Mesendoderm (in vitro differentiated cells): ENCODE data around the gene EPDR1.

ENCODE experiments used
- DNase-seq: peaks from one replicate; pipeline ENCODE4 v3.0.0; 2013
- H2AK5ac ChIP-seq: 2 replicates; pipeline ENCODE4 v1.6.1; 2013; ENCODE audit warnings: low read length, inconsistent platforms
- H2BK120ac ChIP-seq: 2 replicates; pipeline ENCODE4 v1.6.1; 2013; ENCODE audit warnings: low read depth, mild to moderate bottlenecking, low read length, moderate library complexity, mixed read lengths
- H2BK15ac ChIP-seq: replicated peaks from 2 replicates; pipeline ENCODE4 v1.6.1; 2013; ENCODE audit warnings: low read depth, mild to moderate bottlenecking, moderate library complexity
- H2BK5ac ChIP-seq: 2 replicates; pipeline ENCODE4 v1.6.1; 2013; ENCODE audit warnings: low read length, inconsistent platforms
- H3K18ac ChIP-seq: 2 replicates; pipeline ENCODE4 v1.6.1; 2013; ENCODE audit warnings: mild to moderate bottlenecking, low read length, mixed read lengths
- H3K23ac ChIP-seq: one replicate; pipeline ENCODE4 v1.6.1; 2013; ENCODE audit warnings: low read length
- H3K27ac ChIP-seq: 2 replicates; pipeline ENCODE4 v1.5.1; 2013; ENCODE audit warnings: low read depth, mild to moderate bottlenecking, inconsistent platforms, low read length, moderate library complexity
- H3K27me3 ChIP-seq: 2 replicates; pipeline ENCODE4 v1.6.1; 2013; ENCODE audit warnings: low read length, control low read depth, mild to moderate bottlenecking, inconsistent platforms; ENCODE audit not compliant: insufficient read depth, poor library complexity
- H3K36me3 ChIP-seq: 2 replicates; pipeline ENCODE4 v1.6.1; 2013; ENCODE audit warnings: low read length, inconsistent platforms; ENCODE audit not compliant: control insufficient read depth, insufficient read depth
- H3K4ac ChIP-seq: one replicate; pipeline ENCODE4 v1.6.1; 2013; ENCODE audit warnings: low read depth, mild to moderate bottlenecking, low read length, moderate library complexity
- H3K4me1 ChIP-seq: 2 replicates; pipeline ENCODE4 v1.6.1; 2013; ENCODE audit warnings: low read depth, low read length, inconsistent platforms; ENCODE audit not compliant: control insufficient read depth
- H3K4me2 ChIP-seq: 2 replicates; pipeline ENCODE4 v1.6.1; 2013; ENCODE audit warnings: low read length
- H3K4me3 ChIP-seq: 2 replicates; pipeline ENCODE4 v1.5.1; 2013; ENCODE audit warnings: mild to moderate bottlenecking, low read length
- H3K56ac ChIP-seq: one replicate; pipeline ENCODE4 v1.6.1; 2013; ENCODE audit warnings: low read length
- H3K79me1 ChIP-seq: 2 replicates; pipeline ENCODE4 v1.6.1; 2013; ENCODE audit warnings: low read length, inconsistent platforms
- H3K79me2 ChIP-seq: 2 replicates; pipeline ENCODE4 v1.6.1; 2013; ENCODE audit warnings: mild to moderate bottlenecking, low read length; ENCODE audit not compliant: control insufficient read depth, insufficient read depth
- H3K9ac ChIP-seq: 2 replicates; pipeline ENCODE4 v1.6.1; 2013; ENCODE audit warnings: low read length, inconsistent platforms
- H4K5ac ChIP-seq: one replicate; pipeline ENCODE4 v1.6.1; 2013; ENCODE audit warnings: low read length
- H4K8ac ChIP-seq: one replicate; pipeline ENCODE4 v1.6.1; 2013; ENCODE audit warnings: low read depth, mild to moderate bottlenecking, control low read depth, low read length, moderate library complexity
- WGBS: extraction: QIAGEN DNeasy Blood & Tissue Kit; methylation state at CpG from one replicate; pipeline ENCODE4 v1.1.7; 2013; ENCODE audit warnings: low lambda C conversion rate, missing lambda C conversion rate; ENCODE audit not compliant: insufficient coverage; ENCODE audit errors: extremely low coverage; 5-methylcytosine and 5-hydroxymethylcytosine counted together

Gene EPDR1

GRCh38 chr7:37973915-37974314 is 53.5 kb downstream of the EPDR1 start:
- no peak overlapping the region for H3K23ac ChIP-seq
- H2BK120ac ChIP-seq, result no peak overlapping the region
- no peaks in the 10 kb centered on the region for H3K36me3 ChIP-seq
- H3K79me1 ChIP-seq, result no peaks in the 10 kb centered on the region
- no peak overlapping the region for H4K5ac ChIP-seq
- no peaks in the 10 kb centered on the region for H3K27me3 ChIP-seq
- H3K4ac ChIP-seq, result no peak overlapping the region
- H3K4me2 ChIP-seq, result no peak overlapping the region
- H2BK5ac ChIP-seq, result no peak overlapping the region
- no peak overlapping the region for H4K8ac ChIP-seq
- H3K18ac ChIP-seq, result no peak overlapping the region
- H2AK5ac ChIP-seq, result no peak overlapping the region
- no peak overlapping the region for H3K4me3 ChIP-seq
- no peak overlapping the region for H3K27ac ChIP-seq
- no CpG with 5 or more reads among the region's 1 CpG for WGBS
- no peak for DNase-seq
- H3K4me1 ChIP-seq, result no peaks in the 10 kb centered on the region
- no peak overlapping the region for H2BK15ac ChIP-seq
- no peak overlapping the region for H3K9ac ChIP-seq
- H3K79me2 ChIP-seq, result no peaks in the 10 kb centered on the region
- H3K56ac ChIP-seq, result no peak overlapping the region

DNA sequence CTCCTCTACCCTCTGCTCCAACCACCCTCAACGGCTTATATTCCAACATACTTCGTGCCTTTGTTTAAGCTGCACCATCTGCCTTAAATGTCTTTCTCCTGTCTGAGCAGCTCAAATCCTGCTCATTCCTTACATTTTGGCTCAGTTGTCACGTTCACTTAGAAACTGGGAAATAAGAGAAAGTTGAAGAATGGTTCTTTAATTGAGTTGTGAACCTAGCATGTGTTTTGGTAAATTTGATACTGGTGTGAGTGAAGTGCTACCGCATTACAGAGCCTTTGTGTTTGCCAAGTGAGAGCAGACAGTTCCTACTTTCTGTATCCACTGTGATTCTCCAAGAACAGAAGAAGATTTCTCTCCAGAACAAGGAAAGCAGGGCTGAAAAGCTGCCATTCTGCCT is 54.3 kb downstream of the EPDR1 start:
- Histone ChIP-seq H3K27ac (no peak overlapping the region), H3K18ac (no peak overlapping the region), H3K4ac (no peak overlapping the region), H4K8ac (no peak overlapping the region), H2BK5ac (no peak overlapping the region), H3K56ac (no peak overlapping the region), H3K36me3 (no peaks in the 10 kb centered on the region), H3K23ac (no peak overlapping the region), H2BK15ac (no peak overlapping the region), H3K4me2 (no peak overlapping the region), H3K4me3 (no peak overlapping the region), H3K4me1 (no peaks in the 10 kb centered on the region), H2BK120ac (no peak overlapping the region), H3K79me2 (no peaks in the 10 kb centered on the region), H4K5ac (no peak overlapping the region), H3K79me1 (no peaks in the 10 kb centered on the region), H2AK5ac (no peak overlapping the region), H3K9ac (no peak overlapping the region), H3K27me3 (no peaks in the 10 kb centered on the region)
- no CpG with 5 or more reads among the region's 4 CpGs for WGBS
- no peak for DNase-seq

- Histone ChIP-seq H3K4me2 (no peak overlapping the region), H3K9ac (no peak overlapping the region), H3K23ac (no peak overlapping the region), H2BK120ac (no peak overlapping the region), H2BK15ac (no peak overlapping the region), H3K79me2 (no peaks in the 10 kb centered on the region), H4K8ac (no peak overlapping the region), H2AK5ac (no peak overlapping the region), H3K36me3 (no peaks in the 10 kb centered on the region), H3K4me3 (no peak overlapping the region), H2BK5ac (no peak overlapping the region), H4K5ac (no peak overlapping the region), H3K18ac (no peak overlapping the region), H3K56ac (no peak overlapping the region), H3K4ac (no peak overlapping the region), H3K27me3 (no peaks in the 10 kb centered on the region), H3K4me1 (no peaks in the 10 kb centered on the region), H3K27ac (no peak overlapping the region), H3K79me1 (no peaks in the 10 kb centered on the region)
- WGBS, result no CpG with 5 or more reads among the region's 2 CpGs
- no peak for DNase-seq
Observed at GRCh38 chr7:37977243-37977642, 56.8 kb downstream of the EPDR1 start.

- H3K27ac ChIP-seq, result no peak overlapping the region
- H2BK15ac ChIP-seq, result no peak overlapping the region
- no peak overlapping the region for H3K56ac ChIP-seq
- no peak overlapping the region for H3K23ac ChIP-seq
- no peak overlapping the region for H3K4me2 ChIP-seq
- no peak overlapping the region for H3K18ac ChIP-seq
- no peaks in the 10 kb centered on the region for H3K79me1 ChIP-seq
- no peak overlapping the region for H3K9ac ChIP-seq
- H4K5ac ChIP-seq, result no peak overlapping the region
- H2BK5ac ChIP-seq, result no peak overlapping the region
- H3K4ac ChIP-seq, result no peak overlapping the region
- DNase-seq, result no peak
- H3K36me3 ChIP-seq, result no peaks in the 10 kb centered on the region
- no peak overlapping the region for H3K4me3 ChIP-seq
- no peak overlapping the region for H2BK120ac ChIP-seq
- no peaks in the 10 kb centered on the region for H3K27me3 ChIP-seq
- no peak overlapping the region for H4K8ac ChIP-seq
- H3K79me2 ChIP-seq, result no peaks in the 10 kb centered on the region
- H2AK5ac ChIP-seq, result no peak overlapping the region
- H3K4me1 ChIP-seq, result no peaks in the 10 kb centered on the region
Observed at GRCh38 chr7:37981664-37982063, 61.2 kb downstream of the EPDR1 start.

DNA sequence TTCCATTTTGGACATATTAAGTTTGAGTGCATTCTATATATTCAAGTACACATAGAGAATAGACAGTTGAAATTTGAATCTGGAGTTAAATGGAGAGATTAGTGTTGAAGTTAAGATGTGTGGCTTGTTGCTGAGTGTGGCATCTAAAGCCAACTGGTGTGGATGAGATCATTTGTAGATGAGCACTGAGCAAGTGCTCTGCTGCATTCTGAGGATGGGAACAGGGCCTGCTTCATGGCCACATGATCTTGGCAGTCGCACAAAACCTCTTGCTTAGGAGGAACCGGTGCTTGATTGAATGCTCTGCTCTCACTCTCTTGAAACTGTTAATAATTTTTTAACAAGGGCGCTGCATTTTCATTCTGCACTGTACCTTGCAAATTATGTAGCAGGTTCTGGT is 62.0 kb downstream of the EPDR1 start:
- no peak for DNase-seq
- Histone ChIP-seq H4K5ac (no peak overlapping the region), H3K56ac (no peak overlapping the region), H3K4me3 (no peak overlapping the region), H3K79me1 (no peaks in the 10 kb centered on the region), H3K27ac (no peak overlapping the region), H2BK15ac (no peak overlapping the region), H3K4me1 (no peaks in the 10 kb centered on the region), H2BK120ac (no peak overlapping the region), H3K36me3 (no peaks in the 10 kb centered on the region), H2AK5ac (no peak overlapping the region), H3K4me2 (no peak overlapping the region), H3K9ac (no peak overlapping the region), H3K4ac (no peak overlapping the region), H3K79me2 (no peaks in the 10 kb centered on the region), H3K27me3 (no peaks in the 10 kb centered on the region), H3K18ac (no peak overlapping the region), H3K23ac (no peak overlapping the region), H2BK5ac (no peak overlapping the region), H4K8ac (no peak overlapping the region)
- no CpG with 5 or more reads among the region's 3 CpGs for WGBS

- Histone ChIP-seq H3K18ac (no peak overlapping the region), H2AK5ac (no peak overlapping the region), H3K36me3 (no peaks in the 10 kb centered on the region), H3K56ac (no peak overlapping the region), H2BK15ac (no peak overlapping the region), H3K27me3 (no peaks in the 10 kb centered on the region), H3K4ac (no peak overlapping the region), H2BK5ac (no peak overlapping the region), H3K4me3 (no peak overlapping the region), H3K79me1 (no peaks in the 10 kb centered on the region), H4K5ac (no peak overlapping the region), H3K27ac (no peak overlapping the region), H2BK120ac (no peak overlapping the region), H4K8ac (no peak overlapping the region), H3K4me2 (no peak overlapping the region), H3K4me1 (no peaks in the 10 kb centered on the region), H3K79me2 (no peaks in the 10 kb centered on the region), H3K23ac (no peak overlapping the region), H3K9ac (no peak overlapping the region)
- WGBS, result no CpG with 5 or more reads among the region's 5 CpGs
- no peak for DNase-seq
Observed at GRCh38 chr7:37984750-37985390, 64.4 kb downstream of the EPDR1 start.
